Fibroblast of skin of scalp (primary cell): Measurements from ENCODE around the gene PCSK5.
A peak's percentile ranks its signal among the peaks of the same experiment; 100 is the strongest.

Source experiments
- DNase-seq: peaks from one replicate; pipeline ENCODE4 v3.0.0-alpha.2; 2013

PCSK5 gene

GRCh38 chr9:76203373-76203772 is 312.9 kb downstream of the PCSK5 start:
- no peak for DNase-seq

- no peak for DNase-seq
Observed at GRCh38 chr9:76206821-76207220, 316.3 kb downstream of the PCSK5 start.

GRCh38 chr9:76213751-76214150 is 323.3 kb downstream of the PCSK5 start:
- DNase-seq, result peak; percentile 69

GRCh38 chr9:76215066-76215465 is 324.6 kb downstream of the PCSK5 start:
- peak; percentile 81 for DNase-seq

- peak; percentile 93 for DNase-seq
Observed at GRCh38 chr9:76216161-76216649, 325.7 kb downstream of the PCSK5 start.

- no peak for DNase-seq
Observed at GRCh38 chr9:76218117-76218885, 327.8 kb downstream of the PCSK5 start.

- peak; percentile 25 for DNase-seq
Observed at GRCh38 chr9:76218886-76219445, 328.5 kb downstream of the PCSK5 start.

- DNase-seq, result no peak
Observed at GRCh38 chr9:76219560-76220151, 329.2 kb downstream of the PCSK5 start.

GRCh38 chr9:76221423-76221822 is 330.9 kb downstream of the PCSK5 start:
- DNase-seq, result no peak

GRCh38 chr9:76223749-76224340 is 333.4 kb downstream of the PCSK5 start:
- peak; percentile 23 for DNase-seq

GRCh38 chr9:76227156-76227555 is 336.7 kb downstream of the PCSK5 start:
- no peak for DNase-seq

GRCh38 chr9:76231001-76231400 is 340.5 kb downstream of the PCSK5 start:
- DNase-seq, result no peak

GRCh38 chr9:76232861-76233489 is 342.5 kb downstream of the PCSK5 start:
- no peak for DNase-seq

GRCh38 chr9:76240578-76240977 is 350.1 kb downstream of the PCSK5 start:
- no peak for DNase-seq

GRCh38 chr9:76245518-76245917 is 355.0 kb downstream of the PCSK5 start:
- DNase-seq, result no peak

GRCh38 chr9:76246680-76247079 is 356.2 kb downstream of the PCSK5 start:
- no peak for DNase-seq

- no peak for DNase-seq
Observed at GRCh38 chr9:76247426-76247825, 357.0 kb downstream of the PCSK5 start.

GRCh38 chr9:76249309-76249708 is 358.8 kb downstream of the PCSK5 start:
- no peak for DNase-seq

GRCh38 chr9:76255781-76256455 is 365.4 kb downstream of the PCSK5 start:
- peak; percentile 62 for DNase-seq

GRCh38 chr9:76257311-76257710 is 366.8 kb downstream of the PCSK5 start:
- no peak for DNase-seq

- no peak for DNase-seq
Observed at GRCh38 chr9:76266649-76267283, 376.3 kb downstream of the PCSK5 start.

GRCh38 chr9:76267284-76267652 is 376.8 kb downstream of the PCSK5 start:
- DNase-seq, result no peak
